Progenitor cell of endocrine pancreas (in vitro differentiated cells): ENCODE results near the gene TOR2A. TPM values are rescaled to one million over a fixed set of nuclear protein-coding genes. Genes with fewer than 3 reads are reported as not detected.
A peak's percentile ranks its signal among the peaks of the same experiment; 100 is the strongest.

Source experiments
- DNase-seq: peaks from one replicate; pipeline ENCODE4 v3.0.0; 2021; ENCODE audit warnings: low spot score; ENCODE audit not compliant: unreplicated experiment
- H3K27ac Mint-ChIP-seq: 2 replicates; pipeline ENCODE4 v1.8.0; 2021; ENCODE audit warnings: mild to moderate bottlenecking, moderate library complexity, mixed read lengths
- H3K27me3 Mint-ChIP-seq: 2 replicates; pipeline ENCODE4 v1.8.0; 2021; ENCODE audit warnings: mixed read lengths
- H3K36me3 Mint-ChIP-seq: 2 replicates; pipeline ENCODE4 v1.8.0; 2022; ENCODE audit warnings: mixed read lengths; ENCODE audit not compliant: insufficient read depth
- H3K4me1 Mint-ChIP-seq: 2 replicates; pipeline ENCODE4 v1.8.0; 2021; ENCODE audit warnings: low read depth, mixed read lengths
- H3K4me3 Mint-ChIP-seq: 2 replicates; pipeline ENCODE4 v1.8.0; 2021; ENCODE audit warnings: low read depth, mild to moderate bottlenecking, moderate library complexity, mixed read lengths
- H3K9me3 Mint-ChIP-seq: 2 replicates; pipeline ENCODE4 v1.8.0; 2021; ENCODE audit warnings: low read depth, mixed read lengths
- CTCF ChIP-seq: fragments of 200-600 bp; sonication (generic); IDR thresholded peaks from one replicate; pipeline ENCODE4 v1.5.0; 2021; ENCODE audit warnings: antibody characterized with exemption, mild to moderate bottlenecking; ENCODE audit not compliant: unreplicated experiment
- total RNA-seq: library from RNA; stranded (reverse); gene quantifications from 2 replicates; pipeline ENCODE4 v1.2.1, GENCODE V29; 2021

Gene TOR2A
- total RNA-seq, 1 donor from 2014 or later: 24.2 TPM

DNA sequence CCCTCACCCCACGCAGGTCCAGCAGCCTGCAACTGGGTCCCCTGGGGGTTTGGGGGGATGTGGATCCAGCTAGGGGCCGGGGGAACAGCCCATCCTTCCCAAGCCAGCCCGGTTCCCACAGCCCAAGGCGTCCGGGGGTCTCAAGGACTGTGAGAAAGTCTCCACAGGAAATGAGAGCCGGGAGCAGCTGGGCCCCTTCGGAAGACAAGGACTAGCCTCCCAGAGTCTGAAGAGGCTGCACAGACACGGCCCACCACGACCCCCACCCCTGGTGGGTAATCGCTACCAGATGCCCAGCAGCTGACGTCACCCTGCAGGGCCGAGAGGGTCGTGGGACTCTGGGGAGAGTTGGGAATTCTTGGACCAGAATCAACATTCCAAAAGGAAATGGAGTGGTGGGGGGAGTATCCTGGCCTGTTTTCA lies 32.8 kb upstream of the TOR2A start:
- DNase-seq: no peak
- no peaks in the 10 kb centered on the region for H3K36me3 Mint-ChIP-seq
- H3K27ac Mint-ChIP-seq: no peak overlapping the region
- H3K4me3 Mint-ChIP-seq: no peak overlapping the region
- TF ChIP-seq CTCF: no peak
- H3K4me1 Mint-ChIP-seq: peaks cover 4% of the 10 kb centered on the region
- no peaks in the 10 kb centered on the region for H3K9me3 Mint-ChIP-seq
- H3K27me3 Mint-ChIP-seq: peaks cover 57% of the 10 kb centered on the region

GRCh38 chr9:127767410-127767809 lies 32.3 kb upstream of the TOR2A start:
- TF ChIP-seq CTCF: no peak
- peak overlapping the region; percentile 20 for H3K27ac Mint-ChIP-seq
- H3K4me1 Mint-ChIP-seq: peaks cover 4% of the 10 kb centered on the region
- DNase-seq: no peak
- H3K27me3 Mint-ChIP-seq: peaks cover 61% of the 10 kb centered on the region
- H3K9me3 Mint-ChIP-seq: no peaks in the 10 kb centered on the region
- no peaks in the 10 kb centered on the region for H3K36me3 Mint-ChIP-seq
- H3K4me3 Mint-ChIP-seq: no peak overlapping the region

- Mint-ChIP-seq H3K36me3 (no peaks in the 10 kb centered on the region), H3K9me3 (no peaks in the 10 kb centered on the region), H3K27ac (no peak overlapping the region), H3K4me3 (no peak overlapping the region), H3K27me3 (peaks cover 60% of the 10 kb centered on the region), H3K4me1 (no peaks in the 10 kb centered on the region)
- no peak for TF ChIP-seq CTCF
- DNase-seq: no peak
Measured at GRCh38 chr9:127765418-127765817, 30.3 kb upstream of the TOR2A start.

DNA sequence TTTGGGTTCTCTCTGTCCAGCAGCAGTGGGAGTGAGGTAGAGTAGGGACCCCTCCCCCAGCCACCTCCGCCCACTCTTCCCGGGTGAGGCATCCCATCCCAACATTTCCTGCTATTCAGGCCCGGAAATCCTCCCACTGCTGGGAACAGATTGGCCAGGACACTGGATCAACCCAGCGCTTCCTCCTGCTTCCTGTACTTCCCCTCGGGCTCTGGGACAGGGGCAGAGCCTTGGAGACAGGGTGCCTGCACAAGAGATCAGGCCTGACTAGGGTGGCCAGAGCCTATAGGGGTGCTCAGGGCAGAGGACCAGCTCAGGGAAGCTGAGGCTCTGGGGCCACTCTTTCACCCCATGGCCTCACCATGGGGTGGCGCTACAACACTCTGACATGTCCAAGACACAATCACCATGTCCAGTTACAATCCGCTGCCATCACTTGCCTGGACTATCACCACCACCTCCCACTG lies 28.9 kb upstream of the TOR2A start:
- DNase-seq: no peak
- no peak overlapping the region for H3K27ac Mint-ChIP-seq
- peaks cover 53% of the 10 kb centered on the region for H3K27me3 Mint-ChIP-seq
- no peak overlapping the region for H3K4me3 Mint-ChIP-seq
- peak; percentile 26 for TF ChIP-seq CTCF
- H3K36me3 Mint-ChIP-seq: no peaks in the 10 kb centered on the region
- no peaks in the 10 kb centered on the region for H3K4me1 Mint-ChIP-seq
- H3K9me3 Mint-ChIP-seq: no peaks in the 10 kb centered on the region

GRCh38 chr9:127762111-127762676 lies 27.1 kb upstream of the TOR2A start:
- H3K4me3 Mint-ChIP-seq: no peak overlapping the region
- peaks cover 52% of the 10 kb centered on the region for H3K27me3 Mint-ChIP-seq
- no peak overlapping the region for H3K27ac Mint-ChIP-seq
- H3K36me3 Mint-ChIP-seq: no peaks in the 10 kb centered on the region
- no peak for DNase-seq
- H3K9me3 Mint-ChIP-seq: no peaks in the 10 kb centered on the region
- no peaks in the 10 kb centered on the region for H3K4me1 Mint-ChIP-seq
- TF ChIP-seq CTCF: no peak
